GM13976 (cell line): ENCODE measurements around the gene KRT8.

ENCODE experiments used
- DNase-seq: peaks from one replicate; pipeline ENCODE4 v3.0.0; 2012; ENCODE audit warnings: low spot score
- in situ Hi-C: fragments of 300-500 bp; cut with MboI; formaldehyde crosslinking; loops from one replicate; pipeline ENCODE4 v1.12.0; 2022; ENCODE audit warnings: low sequenced_read_pairs, mixed read lengths, inconsistent platforms; ENCODE audit not compliant: unreplicated experiment
- TF ChIP-seq, protein P1 (sequence below): IDR thresholded peaks from 2 replicates; pipeline ENCODE4 v1.5.1; 2012; ENCODE audit warnings: borderline replicate concordance, mild to moderate bottlenecking; ENCODE audit not compliant: insufficient read depth; ENCODE audit errors: extremely low read depth, missing control alignments, control extremely low read depth

The KRT8 gene

DNA sequence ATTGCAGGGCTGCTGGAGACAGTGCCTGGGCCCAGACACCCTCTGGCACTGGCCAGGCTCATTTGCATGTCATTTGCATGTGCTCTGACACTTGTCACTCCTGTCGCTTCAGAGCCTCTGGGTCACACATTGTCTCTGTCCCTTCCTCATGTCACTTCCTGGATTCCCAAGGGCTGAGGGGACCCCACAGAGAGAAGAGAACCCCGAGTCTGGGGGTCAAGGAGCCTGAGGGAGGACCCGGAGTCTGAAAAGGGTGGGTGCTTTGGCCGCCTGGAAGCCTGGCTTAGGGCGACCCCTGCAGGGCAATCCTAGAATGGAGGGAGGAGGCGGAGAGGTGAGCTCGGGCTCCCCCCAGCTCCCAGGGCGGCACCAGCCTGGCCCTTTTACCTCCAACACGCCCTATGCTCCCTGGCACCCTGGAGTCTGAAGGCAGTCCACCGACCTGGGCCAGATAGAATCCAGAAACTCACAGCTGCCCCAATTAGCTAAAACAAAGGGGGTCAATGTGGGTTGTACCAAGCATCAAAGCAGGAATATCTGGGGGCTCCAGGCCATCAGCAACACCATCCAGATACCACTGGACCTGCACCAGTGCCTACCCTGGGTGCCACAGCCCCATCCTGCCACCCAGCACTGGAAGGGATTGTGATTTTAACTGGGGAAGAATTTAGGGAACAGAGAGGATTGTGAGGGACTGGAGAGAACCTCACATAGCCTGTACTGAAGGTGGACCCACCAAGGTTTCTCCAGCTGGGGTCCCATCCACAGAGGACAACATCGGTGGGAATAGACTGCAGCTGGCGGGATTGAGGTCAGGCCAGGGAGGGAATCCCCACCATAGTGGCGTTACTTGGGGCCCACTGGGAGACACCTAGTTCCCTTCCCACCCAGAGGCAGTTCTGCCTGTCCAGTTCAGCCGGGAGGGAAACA lies 34.2 kb downstream of the KRT8 start:
- in situ Hi-C loops: loop anchor here (10.0 kb wide), 2 partner anchors 286 to 486 kb away; partner anchors contain the start of gene KRT84
- TF ChIP-seq, protein P1, sequence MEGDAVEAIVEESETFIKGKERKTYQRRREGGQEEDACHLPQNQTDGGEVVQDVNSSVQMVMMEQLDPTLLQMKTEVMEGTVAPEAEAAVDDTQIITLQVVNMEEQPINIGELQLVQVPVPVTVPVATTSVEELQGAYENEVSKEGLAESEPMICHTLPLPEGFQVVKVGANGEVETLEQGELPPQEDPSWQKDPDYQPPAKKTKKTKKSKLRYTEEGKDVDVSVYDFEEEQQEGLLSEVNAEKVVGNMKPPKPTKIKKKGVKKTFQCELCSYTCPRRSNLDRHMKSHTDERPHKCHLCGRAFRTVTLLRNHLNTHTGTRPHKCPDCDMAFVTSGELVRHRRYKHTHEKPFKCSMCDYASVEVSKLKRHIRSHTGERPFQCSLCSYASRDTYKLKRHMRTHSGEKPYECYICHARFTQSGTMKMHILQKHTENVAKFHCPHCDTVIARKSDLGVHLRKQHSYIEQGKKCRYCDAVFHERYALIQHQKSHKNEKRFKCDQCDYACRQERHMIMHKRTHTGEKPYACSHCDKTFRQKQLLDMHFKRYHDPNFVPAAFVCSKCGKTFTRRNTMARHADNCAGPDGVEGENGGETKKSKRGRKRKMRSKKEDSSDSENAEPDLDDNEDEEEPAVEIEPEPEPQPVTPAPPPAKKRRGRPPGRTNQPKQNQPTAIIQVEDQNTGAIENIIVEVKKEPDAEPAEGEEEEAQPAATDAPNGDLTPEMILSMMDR: peak; percentile 61
- DNase-seq: peak; percentile 85

DNA sequence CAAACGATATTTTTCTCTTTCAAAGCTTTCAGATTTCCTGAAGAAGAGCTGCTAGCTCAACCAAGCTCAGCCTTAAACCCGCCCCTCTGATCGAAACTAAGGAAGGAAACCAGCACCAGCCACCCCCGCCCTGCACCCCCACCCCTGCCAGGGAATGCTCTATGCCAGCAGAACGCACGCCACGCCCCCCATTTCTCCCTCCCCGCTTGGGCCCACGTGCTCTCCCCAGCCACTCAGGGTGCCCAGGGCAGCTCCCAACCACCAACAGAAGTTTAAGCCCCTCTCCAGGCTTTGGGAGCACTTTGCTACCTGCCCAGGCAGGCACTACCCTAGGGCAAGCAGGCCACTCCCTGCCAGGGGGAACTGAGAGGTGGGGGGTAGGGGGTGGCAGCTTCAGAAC lies 37.2 kb downstream of the KRT8 start:
- in situ Hi-C loops: no loop called here
- DNase-seq: no peak

DNA sequence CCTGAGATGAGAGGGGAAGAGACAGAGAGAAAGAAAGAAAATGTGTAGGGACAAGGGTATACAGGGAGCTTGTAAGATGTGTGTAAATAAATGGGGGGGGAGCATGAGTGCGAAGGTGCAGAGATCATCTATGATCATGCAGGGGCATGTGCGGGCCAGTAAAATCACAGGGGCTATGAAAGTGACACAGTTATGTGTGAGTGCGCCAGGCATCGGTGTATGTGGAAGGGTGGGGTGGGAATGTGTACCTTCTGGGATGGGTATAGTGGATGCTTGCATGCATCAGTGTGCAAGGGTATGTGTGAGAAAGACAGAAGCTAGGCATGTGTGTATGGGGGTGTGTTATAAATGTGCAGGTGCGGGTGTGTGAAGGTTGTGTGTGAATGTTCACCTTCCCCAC lies 37.7 kb downstream of the KRT8 start:
- TF ChIP-seq, protein P1: no peak
- in situ Hi-C loops: no loop called here
- DNase-seq: no peak

More for the DNA sequence above, 37.2 kb downstream of the KRT8 start:
- TF ChIP-seq, protein P1: no peak

DNA sequence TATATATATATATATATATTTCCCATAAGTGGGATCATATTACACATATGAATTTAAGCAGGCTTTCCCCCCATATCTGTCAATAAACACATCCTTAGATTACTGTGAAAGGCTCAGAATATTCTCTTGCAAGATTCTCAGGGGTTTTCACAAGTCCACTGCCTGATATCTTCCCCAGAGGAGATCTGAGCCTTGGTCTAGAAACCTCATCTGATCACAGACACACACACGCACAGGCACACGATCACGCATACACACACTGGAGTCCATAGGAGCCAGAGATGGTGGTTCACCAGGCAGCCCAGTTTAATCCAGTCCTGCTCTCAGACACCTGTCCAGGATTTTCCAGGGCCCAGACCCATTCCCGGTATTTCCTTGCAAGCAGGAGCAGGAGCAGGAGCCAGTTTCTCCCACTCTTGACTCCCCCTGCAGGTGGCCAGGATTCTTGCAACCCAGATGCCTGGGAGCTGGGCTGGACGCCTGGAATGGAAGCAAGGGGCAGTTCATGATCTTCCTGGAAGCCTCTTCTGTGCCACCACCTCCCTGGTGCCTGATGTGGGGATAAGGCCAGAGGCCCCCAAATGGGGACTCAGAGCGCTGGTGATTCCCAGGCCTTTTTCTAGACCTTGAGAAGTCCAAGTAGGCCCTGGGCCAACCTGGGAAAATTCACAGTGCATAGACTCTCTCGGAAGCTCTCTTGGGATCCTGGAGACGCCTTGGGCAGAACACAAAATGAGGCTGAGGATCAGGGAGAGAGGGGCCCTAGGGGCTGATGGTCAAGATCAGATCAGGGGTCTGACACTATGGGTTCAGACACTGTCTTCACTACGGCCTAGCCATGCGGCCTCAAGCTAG lies 39.6 kb downstream of the KRT8 start:
- peak; percentile 68 for DNase-seq
- TF ChIP-seq, protein P1: peak; percentile 49
- in situ Hi-C loops: no loop called here

DNA sequence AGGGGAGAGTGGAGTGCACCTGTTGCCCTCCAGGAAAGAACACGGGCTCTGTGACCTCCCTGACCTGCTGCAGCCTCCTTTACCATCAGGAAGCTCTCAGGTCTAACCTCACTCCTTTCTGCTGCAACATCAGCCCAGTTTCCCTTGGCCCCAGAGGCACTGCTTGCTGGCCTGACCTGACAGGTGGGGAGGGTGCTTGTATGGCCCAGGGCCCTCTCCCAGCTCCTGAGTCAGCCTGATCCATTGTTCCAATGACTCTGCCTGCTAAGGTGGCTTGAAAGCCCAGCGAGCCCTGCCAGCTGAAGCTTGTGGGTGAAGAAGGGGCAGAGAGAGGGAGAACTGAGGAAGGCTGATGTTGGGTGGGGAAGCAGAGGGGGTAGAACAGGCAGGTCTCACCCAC lies 42.9 kb downstream of the KRT8 start:
- in situ Hi-C loops: no loop called here
- TF ChIP-seq, protein P1: no peak
- no peak for DNase-seq

DNA sequence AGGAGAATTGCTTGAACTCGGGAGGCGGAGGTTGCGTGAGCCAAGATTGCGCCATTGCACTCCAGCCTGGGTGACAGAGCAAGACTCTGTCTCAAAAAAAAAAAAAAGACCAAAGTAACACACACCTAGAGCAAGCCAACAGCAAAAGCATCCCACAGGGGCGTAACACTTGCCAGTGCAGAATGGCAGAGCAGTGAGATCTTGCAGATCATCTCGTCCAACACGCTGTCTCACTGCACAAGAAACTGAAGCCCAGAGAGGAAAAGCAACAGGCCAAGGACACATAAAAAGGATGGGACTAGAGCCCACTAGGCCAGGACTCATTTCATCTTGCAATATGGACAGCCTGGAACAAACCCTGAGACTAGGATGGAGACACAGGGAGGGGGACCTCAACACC lies 43.4 kb downstream of the KRT8 start:
- in situ Hi-C loops: no loop called here
- no peak for DNase-seq
- TF ChIP-seq, protein P1: no peak
